Amniotic stem cell (primary cell): ENCODE data around the gene CAD.
"Not testable (repeated sequence)": the region's sequence is repeated elsewhere in the genome, so short reads cannot be mapped to it uniquely, and the experiment has no call there.

Source experiments
- DNase-seq: peaks from one replicate; lab custom pipeline; 2025; lab: John Stamatoyannopoulos, UW

Gene CAD

GRCh38 chr2:27217173-27218121 lies at the start of gene CAD:
CAD (plus strand) TSS chr2:27217369; CDS start chr2:27217552, 183 bp downstream.
- DNase-seq = peak; percentile 69

DNA sequence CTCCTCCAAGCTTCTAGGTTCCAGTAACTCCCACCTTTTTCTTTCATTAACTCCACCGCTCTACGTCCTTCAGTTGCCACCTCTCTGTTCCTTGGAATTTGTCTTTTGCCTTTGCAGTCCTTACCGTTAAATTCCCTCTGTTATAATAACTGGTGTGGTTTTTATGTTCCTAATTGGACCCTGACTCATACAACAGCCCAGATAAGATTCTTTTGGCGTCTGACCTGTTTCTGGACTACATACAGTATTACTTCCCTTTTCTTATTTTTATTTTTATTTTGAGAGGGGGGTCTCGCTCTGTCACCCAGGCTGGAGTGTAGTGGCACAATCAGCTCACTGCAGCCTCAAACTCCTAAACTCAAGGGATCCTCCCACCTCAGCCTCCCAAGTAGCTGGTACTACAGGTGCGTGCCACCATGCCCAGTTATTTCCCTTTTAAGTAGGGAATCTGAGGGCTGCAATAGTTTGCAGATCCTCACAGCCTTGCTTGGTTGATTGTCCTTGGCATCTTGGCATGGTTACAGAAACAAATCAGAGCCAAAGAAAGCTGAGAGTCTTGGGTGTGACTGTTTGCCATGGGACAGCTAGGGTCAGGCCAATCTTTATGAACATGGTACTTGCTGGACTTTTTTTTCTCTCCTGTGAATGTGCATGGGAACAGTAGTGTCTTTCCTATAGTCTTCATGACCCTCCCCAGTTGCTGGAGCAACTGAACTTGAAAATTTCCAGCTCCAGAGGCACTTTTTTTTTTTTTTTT lies 46.4 kb upstream of the CAD start:
- no peak for DNase-seq

- DNase-seq = no peak
Observed at GRCh38 chr2:27171351-27171848, 45.8 kb upstream of the CAD start.

- no peak for DNase-seq
Observed at GRCh38 chr2:27174638-27175037, 42.5 kb upstream of the CAD start.

DNA sequence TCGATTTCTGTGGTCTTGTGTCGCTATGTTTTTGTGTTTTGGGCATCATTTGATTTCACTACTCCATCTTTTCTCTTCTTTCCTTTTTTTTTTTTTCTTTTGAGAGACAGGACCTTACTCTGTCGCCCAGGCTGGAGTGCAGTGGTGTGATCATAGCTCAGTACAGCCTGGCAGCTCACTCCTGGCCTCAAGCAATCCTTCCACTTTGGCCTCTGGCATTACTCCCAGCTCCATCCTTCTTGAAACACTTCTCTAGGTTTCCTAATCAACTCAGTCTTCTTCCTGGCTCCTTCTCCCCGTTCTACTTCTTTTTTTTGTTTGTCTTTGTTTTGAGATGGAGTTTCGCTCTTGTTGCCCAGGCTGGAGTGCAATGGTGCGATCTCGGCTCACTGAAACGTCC lies 41.8 kb upstream of the CAD start:
- no peak for DNase-seq

- not testable (repeated sequence) for DNase-seq
Observed at GRCh38 chr2:27175781-27176180, 41.4 kb upstream of the CAD start.

DNA sequence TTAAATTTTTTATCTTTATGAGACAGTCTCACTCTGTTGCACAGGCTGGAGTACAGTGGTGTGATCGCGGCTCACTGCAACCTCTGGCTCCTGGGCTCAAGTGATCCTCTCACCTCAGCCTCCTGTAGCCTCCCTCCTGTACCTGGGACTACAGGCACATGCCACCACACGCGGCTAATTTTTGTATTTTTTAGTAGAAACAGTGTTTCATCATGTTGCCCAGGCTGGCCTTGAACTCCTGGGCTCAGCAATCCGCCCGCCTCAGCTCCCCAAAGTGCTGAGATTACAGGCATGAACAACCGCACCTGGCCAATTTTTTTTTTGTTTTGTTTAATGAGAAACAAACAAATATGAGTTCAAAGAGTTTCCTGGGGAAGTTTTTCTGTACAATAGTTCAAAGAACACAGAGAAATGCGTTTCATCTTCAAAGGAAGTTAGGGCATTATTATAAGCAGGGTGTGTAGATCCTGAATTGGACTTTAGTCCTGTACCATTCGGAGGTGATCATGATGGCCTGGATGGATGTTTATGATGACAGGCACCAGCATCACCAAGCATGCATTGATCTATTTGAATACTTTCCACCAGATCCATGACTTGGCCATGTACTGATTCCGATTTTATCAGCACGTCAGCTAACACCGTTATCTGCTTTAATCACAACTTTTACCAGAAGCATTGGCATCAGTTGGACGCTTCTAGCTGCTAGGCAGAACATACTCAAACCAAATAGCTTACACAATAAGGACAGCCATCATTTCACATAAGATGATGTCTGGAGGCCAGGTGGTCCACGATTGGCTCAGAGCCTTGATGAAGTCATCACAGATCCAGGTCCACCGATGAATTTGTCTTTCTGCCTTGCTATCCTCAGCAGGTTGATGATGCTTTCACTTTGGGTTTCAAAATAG lies 39.5 kb upstream of the CAD start:
- DNase-seq = no peak

DNA sequence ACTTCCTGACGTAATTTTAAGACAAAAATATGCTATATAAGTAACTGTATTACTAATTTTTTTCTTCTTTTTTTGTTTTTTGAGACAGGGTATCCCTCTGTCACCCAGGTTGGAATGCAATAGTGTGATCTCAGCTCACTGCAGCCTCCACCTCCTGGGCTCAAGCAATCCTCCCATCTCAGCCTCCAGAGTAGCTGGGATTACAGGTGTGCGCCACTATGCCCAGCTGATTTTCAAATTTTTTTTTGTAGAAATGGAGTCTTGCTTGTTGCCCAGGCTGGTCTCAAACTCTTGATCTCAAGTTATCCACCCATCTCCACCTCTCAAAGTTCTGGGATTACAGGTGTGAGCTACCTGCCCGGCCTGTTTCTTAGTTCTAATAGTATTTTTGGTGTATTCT lies 38.7 kb upstream of the CAD start:
- no peak for DNase-seq

DNA sequence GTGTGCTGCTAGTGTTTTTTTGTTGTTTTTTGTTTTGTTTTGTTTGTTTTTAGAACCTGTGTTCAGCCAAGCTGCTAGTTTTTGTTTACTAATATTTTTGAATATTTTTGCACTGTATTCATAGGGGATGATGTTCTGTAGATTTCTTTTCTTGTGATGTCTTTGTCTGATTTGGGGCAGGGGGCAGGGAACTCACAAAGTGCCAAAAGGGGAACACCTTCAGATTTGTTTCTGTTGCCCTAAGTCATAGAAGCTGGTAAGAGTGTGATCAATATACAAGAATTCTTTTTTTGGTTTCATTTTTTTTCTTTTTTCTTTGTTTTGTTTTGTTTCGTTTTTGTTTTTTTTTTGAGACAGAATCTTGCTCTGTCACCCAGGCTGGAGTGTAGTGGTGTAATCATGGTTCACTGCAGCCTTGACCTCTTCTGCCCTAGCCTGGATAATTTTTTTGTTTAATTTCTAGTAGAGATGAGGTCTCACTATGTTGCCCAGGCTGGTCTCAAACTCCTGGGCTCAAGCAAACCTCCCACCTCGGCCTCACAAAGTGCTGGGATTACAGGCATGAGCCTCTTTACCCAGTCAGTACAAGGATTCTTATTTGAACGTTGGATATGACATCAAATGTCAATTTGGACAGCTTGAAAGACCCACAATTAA lies 37.7 kb upstream of the CAD start:
- no peak for DNase-seq

DNA sequence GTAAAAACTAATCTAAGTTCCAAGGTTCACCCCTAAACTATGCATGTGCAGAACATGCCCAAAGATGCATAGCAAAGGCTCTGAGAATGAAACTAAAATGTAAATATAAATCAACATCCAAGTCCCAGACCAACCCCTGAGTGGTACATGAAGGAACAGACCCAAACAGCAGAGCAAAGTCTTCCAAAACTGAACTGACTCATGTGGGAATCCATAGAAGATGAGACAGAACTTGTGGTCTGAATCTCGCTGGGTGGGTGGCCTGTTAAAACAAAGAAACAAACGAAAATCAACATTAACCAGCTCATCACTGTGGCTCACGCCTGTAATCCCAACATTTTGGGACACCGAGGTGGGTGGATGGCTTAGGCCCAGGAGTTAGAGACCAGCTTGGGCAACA lies 34.8 kb upstream of the CAD start:
- DNase-seq = no peak

DNA sequence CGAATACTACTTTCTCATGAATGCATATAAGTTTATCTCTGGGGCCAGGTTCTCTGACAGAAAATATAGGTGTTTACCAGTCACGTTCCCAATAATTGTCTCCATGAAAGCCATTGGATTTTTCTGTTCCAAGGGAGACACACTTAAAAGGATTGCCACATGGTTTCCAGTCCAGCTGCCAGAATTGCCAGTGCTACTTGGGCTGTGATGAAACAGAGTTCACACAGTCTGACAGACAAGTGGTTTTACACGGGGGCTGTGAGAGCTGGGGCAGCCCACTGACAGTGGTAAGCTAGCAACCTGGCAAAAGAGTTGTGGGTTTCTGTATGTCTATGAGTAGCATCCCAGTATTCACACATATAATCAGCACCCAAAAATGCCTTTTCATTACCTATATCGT lies 33.1 kb upstream of the CAD start:
- DNase-seq = no peak

GRCh38 chr2:27185331-27186026 lies 31.7 kb upstream of the CAD start:
- DNase-seq = no peak

DNA sequence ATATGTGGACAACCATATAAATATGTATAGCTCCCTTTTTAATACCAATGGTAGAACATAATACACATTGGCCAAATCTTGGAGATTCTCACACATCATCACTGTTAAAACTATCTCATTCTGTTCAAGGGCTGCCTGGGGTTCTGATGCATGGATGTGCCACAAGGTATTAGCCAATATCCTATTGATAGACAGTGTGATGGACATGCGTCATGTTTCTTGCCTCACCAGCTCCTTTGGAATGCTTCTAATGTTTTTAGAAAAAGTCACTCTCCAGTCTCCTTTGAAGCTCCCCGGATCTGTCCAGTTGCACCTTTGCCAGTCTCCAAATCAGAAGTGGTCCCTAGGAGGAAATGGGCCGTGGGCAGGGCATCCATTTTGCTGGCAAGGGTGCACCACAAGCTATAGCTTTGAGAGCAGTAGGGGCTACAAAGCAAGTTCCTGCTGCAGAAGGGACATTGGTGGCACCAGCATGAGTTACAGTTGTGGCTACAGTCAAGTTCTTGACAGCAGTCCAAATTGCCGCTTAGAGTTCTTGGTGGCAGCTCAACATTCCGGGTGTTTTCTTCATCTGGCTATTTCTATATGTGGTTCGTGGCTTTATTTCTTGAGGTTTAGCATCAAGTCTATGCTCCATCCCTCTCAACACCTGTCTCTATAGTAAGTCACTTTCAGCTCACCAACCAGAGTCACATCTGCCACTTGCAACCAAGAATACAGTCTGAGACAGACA lies 30.4 kb upstream of the CAD start:
- DNase-seq = no peak

GRCh38 chr2:27189989-27190388 lies 27.2 kb upstream of the CAD start:
- no peak for DNase-seq

DNA sequence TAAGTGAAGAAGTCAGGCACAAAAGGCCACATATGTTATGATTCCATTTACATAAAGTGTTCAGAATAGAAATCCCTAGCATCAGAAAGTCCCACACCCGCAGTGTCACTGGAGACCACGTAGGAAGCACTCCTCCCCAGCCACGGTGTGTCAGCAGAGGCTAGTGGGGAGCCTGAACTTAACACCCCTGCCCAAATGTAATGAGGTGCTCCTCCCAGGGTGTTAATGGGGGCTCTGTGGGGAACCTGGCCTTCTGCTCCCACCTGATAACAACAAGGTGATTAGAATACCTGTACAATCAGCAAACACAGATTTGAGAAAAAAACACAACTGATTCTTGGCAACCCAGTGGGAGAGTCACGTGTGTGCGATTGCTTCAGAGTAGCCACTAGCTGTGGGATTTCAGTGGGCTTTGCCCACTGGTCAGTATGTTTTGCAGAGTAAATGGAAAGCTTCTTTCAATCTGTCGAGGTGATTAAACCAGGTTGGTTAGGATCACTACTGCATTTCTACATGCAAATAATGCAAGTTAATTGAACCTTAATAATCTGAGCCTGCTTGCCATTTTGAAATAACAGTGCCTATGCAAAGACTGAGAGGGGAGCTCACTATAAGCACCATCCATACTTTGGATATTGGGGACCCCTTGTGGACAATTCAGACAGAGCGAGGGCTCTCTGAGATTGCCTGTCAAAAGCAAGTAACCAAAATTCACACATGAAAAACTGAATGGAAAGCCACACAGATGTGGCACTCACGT lies 25.9 kb upstream of the CAD start:
- DNase-seq = no peak

GRCh38 chr2:27194538-27195354 lies 22.4 kb upstream of the CAD start:
- DNase-seq = no peak

- DNase-seq = not testable (repeated sequence)
Observed at GRCh38 chr2:27195799-27196198, 21.4 kb upstream of the CAD start.

GRCh38 chr2:27198068-27198467 lies 19.1 kb upstream of the CAD start:
- DNase-seq = not testable (repeated sequence)
